ACHN (cell line): Measurements from ENCODE around the gene PIP4K2B.

Experiments
- DNase-seq: peaks from one replicate; pipeline ENCODE4 v3.0.0-alpha.2; 2015
- in situ Hi-C: cut with HindIII; loops from 2 replicates; pipeline ENCODE4 v1.10.0; 2017; ENCODE audit warnings: low sequenced_read_pairs, low pct_ligation_motif_present, low pct_unique_long_range_greater_than_20kb

Gene PIP4K2B

GRCh38 chr17:38719289-38719942 lies 79.9 kb downstream of the PIP4K2B start:
- no peak for DNase-seq
- in situ Hi-C loops = no loop called here

- in situ Hi-C loops = no loop called here
- DNase-seq = no peak
These were observed 82.1 kb downstream of the PIP4K2B start for GRCh38 chr17:38717139-38717745.

GRCh38 chr17:38716368-38717005 lies 82.9 kb downstream of the PIP4K2B start:
- in situ Hi-C loops = no loop called here
- DNase-seq = no peak
